Activated CD8-positive, alpha-beta memory T cell treated with anti-CD3 and anti-CD28 coated beads, Interleukin-2, amount 10 ng/mL, durations not matched to agents 7 days and 5 days (primary cell): Measurements from ENCODE around the gene SMARCB1. TPM values are rescaled to one million over a fixed set of nuclear protein-coding genes. Genes with fewer than 3 reads are reported as not detected.

Source experiments
- ATAC-seq: fragments of 150-1000 bp; cut with Tn5 transposase; one replicate; pipeline ENCODE4 v1.10.0; 2021; ENCODE audit warnings: moderate library complexity
- CTCF ChIA-PET: fragments of 350-600 bp; sonication (Branson Sonifier 250); formaldehyde crosslinking; loops from one replicate; lab custom pipeline; 2021; ENCODE audit warnings: antibody characterized with exemption; lab: Charles Lee
- DNase-seq: peaks from one replicate; pipeline ENCODE4 v3.0.0-alpha.2; 2020
- H3K27ac Mint-ChIP-seq: one replicate; pipeline ENCODE4 v1.8.0; 2021; ENCODE audit warnings: mild to moderate bottlenecking, mixed read lengths
- H3K27me3 Mint-ChIP-seq: one replicate; pipeline ENCODE4 v1.8.0; 2021; ENCODE audit warnings: mixed read lengths
- H3K36me3 Mint-ChIP-seq: one replicate; pipeline ENCODE4 v1.8.0; 2021; ENCODE audit warnings: mild to moderate bottlenecking, mixed read lengths
- H3K4me1 Mint-ChIP-seq: one replicate; pipeline ENCODE4 v1.8.0; 2021; ENCODE audit warnings: mixed read lengths
- H3K4me3 Mint-ChIP-seq: one replicate; pipeline ENCODE4 v1.8.0; 2021; ENCODE audit warnings: mild to moderate bottlenecking, moderate library complexity, mixed read lengths
- H3K9me3 Mint-ChIP-seq: one replicate; pipeline ENCODE4 v1.8.0; 2022; ENCODE audit warnings: low read depth, mixed read lengths
- total RNA-seq, 2 experiments: library from RNA; stranded (reverse); gene quantifications; one replicate each; pipeline ENCODE4 v1.2.3, GENCODE V29; 2021

Gene SMARCB1
- total RNA-seq, 2 experiments from 2014 or later: 117 to 137 TPM

GRCh38 chr22:23834793-23835483, 48.2 kb downstream of the SMARCB1 start:
- H3K4me1 Mint-ChIP-seq: peaks cover 21% of the 10 kb centered on the region
- no peak overlapping the region for H3K27ac Mint-ChIP-seq
- DNase-seq (no peak), ATAC-seq (no peak)
- H3K4me3 Mint-ChIP-seq: no peak overlapping the region
- peaks cover 11% of the 10 kb centered on the region for H3K36me3 Mint-ChIP-seq
- peaks cover 4% of the 10 kb centered on the region for H3K27me3 Mint-ChIP-seq
- CTCF ChIA-PET: interaction anchor here (1.0 to 1.6 kb wide), 3 partner anchors 11 to 64 kb away, joined by 3 to 4 read pairs (median 4); no protein-coding TSS in a partner anchor
- no peaks in the 10 kb centered on the region for H3K9me3 Mint-ChIP-seq

- H3K27ac Mint-ChIP-seq: peak overlapping the region; percentile 44
- CTCF ChIA-PET: interaction anchor here (1.4 to 3.3 kb wide), 3 partner anchors 13 to 65 kb away, joined by 4 to 15 read pairs (median 4); no protein-coding TSS in a partner anchor
- no peak for ATAC-seq
- peaks cover 7% of the 10 kb centered on the region for H3K36me3 Mint-ChIP-seq
- no peak for DNase-seq
- peaks cover 24% of the 10 kb centered on the region for H3K4me1 Mint-ChIP-seq
- no peak overlapping the region for H3K4me3 Mint-ChIP-seq
- H3K27me3 Mint-ChIP-seq: peaks cover 4% of the 10 kb centered on the region
- H3K9me3 Mint-ChIP-seq: no peaks in the 10 kb centered on the region
Measured at GRCh38 chr22:23835484-23836144, 48.8 kb downstream of the SMARCB1 start.

GRCh38 chr22:23836281-23836680, 49.5 kb downstream of the SMARCB1 start:
- no peak for DNase-seq
- peaks cover 3% of the 10 kb centered on the region for H3K36me3 Mint-ChIP-seq
- peaks cover 4% of the 10 kb centered on the region for H3K27me3 Mint-ChIP-seq
- no peak for ATAC-seq
- CTCF ChIA-PET: interaction anchor here (1.6 to 3.3 kb wide), 2 partner anchors 13 to 66 kb away, joined by 4 to 15 read pairs; no protein-coding TSS in a partner anchor
- no peak overlapping the region for H3K27ac Mint-ChIP-seq
- no peak overlapping the region for H3K4me3 Mint-ChIP-seq
- no peaks in the 10 kb centered on the region for H3K9me3 Mint-ChIP-seq
- peaks cover 24% of the 10 kb centered on the region for H3K4me1 Mint-ChIP-seq

GRCh38 chr22:23836692-23837495, 50.1 kb downstream of the SMARCB1 start:
- H3K27me3 Mint-ChIP-seq: peaks cover 4% of the 10 kb centered on the region
- H3K36me3 Mint-ChIP-seq: peaks cover 3% of the 10 kb centered on the region
- H3K9me3 Mint-ChIP-seq: no peaks in the 10 kb centered on the region
- H3K4me3 Mint-ChIP-seq: no peak overlapping the region
- CTCF ChIA-PET: interaction anchor here (1.5 to 3.3 kb wide), 2 partner anchors 12 to 66 kb away, joined by 3 to 15 read pairs; no protein-coding TSS in a partner anchor
- peaks cover 24% of the 10 kb centered on the region for H3K4me1 Mint-ChIP-seq
- DNase-seq (no peak), ATAC-seq (no peak)
- no peak overlapping the region for H3K27ac Mint-ChIP-seq

GRCh38 chr22:23837496-23837859, 50.7 kb downstream of the SMARCB1 start:
- DNase-seq (no peak), ATAC-seq (no peak)
- Mint-ChIP-seq H3K4me3 (peak overlapping the region; percentile 82), H3K36me3 (peaks cover 3% of the 10 kb centered on the region), H3K27me3 (peaks cover 4% of the 10 kb centered on the region), H3K27ac (no peak overlapping the region), H3K4me1 (peaks cover 24% of the 10 kb centered on the region), H3K9me3 (no peaks in the 10 kb centered on the region)
- CTCF ChIA-PET: interaction anchor here (0.9 to 3.3 kb wide), 3 partner anchors 12 to 66 kb away, joined by 3 to 15 read pairs (median 3); no protein-coding TSS in a partner anchor

- no peak for DNase-seq
- peaks cover 4% of the 10 kb centered on the region for H3K27me3 Mint-ChIP-seq
- peak overlapping the region; percentile 82 for H3K4me3 Mint-ChIP-seq
- no peak for ATAC-seq
- CTCF ChIA-PET: interaction anchor here (0.9 to 3.3 kb wide), 3 partner anchors 11 to 67 kb away, joined by 3 to 15 read pairs (median 3); no protein-coding TSS in a partner anchor
- peaks cover 24% of the 10 kb centered on the region for H3K4me1 Mint-ChIP-seq
- H3K36me3 Mint-ChIP-seq: peaks cover 3% of the 10 kb centered on the region
- H3K9me3 Mint-ChIP-seq: no peaks in the 10 kb centered on the region
- peak overlapping the region; percentile 85 for H3K27ac Mint-ChIP-seq
Measured at GRCh38 chr22:23837911-23838680, 51.3 kb downstream of the SMARCB1 start.

GRCh38 chr22:23838681-23839468, 52.1 kb downstream of the SMARCB1 start, which contains the start of gene DERL3:
Gene DERL3, minus strand, starts transcription at chr22:23839006. Its CDS starts 19 bp downstream, at chr22:23838987.
- DNase-seq (peak; percentile 99), ATAC-seq (peak; percentile 94)
- H3K36me3 Mint-ChIP-seq: peaks cover 3% of the 10 kb centered on the region
- peak within 1 kb of the TSS; percentile 89 for H3K27ac Mint-ChIP-seq
- CTCF ChIA-PET: interaction anchor here (3.3 kb wide), 1 partner anchor 10 kb away, joined by 15 read pairs; no protein-coding TSS in a partner anchor
- H3K27me3 Mint-ChIP-seq: peaks cover 4% of the 10 kb centered on the region
- peak within 1 kb of the TSS; percentile 82 for H3K4me3 Mint-ChIP-seq
- H3K4me1 Mint-ChIP-seq: peaks cover 26% of the 10 kb centered on the region
- no peaks in the 10 kb centered on the region for H3K9me3 Mint-ChIP-seq

GRCh38 chr22:23840026-23840425, 53.3 kb downstream of the SMARCB1 start:
- Mint-ChIP-seq H3K4me1 (peaks cover 34% of the 10 kb centered on the region), H3K27me3 (peaks cover 4% of the 10 kb centered on the region), H3K36me3 (peaks cover 3% of the 10 kb centered on the region), H3K4me3 (no peak overlapping the region), H3K9me3 (no peaks in the 10 kb centered on the region), H3K27ac (no peak overlapping the region)
- CTCF ChIA-PET: no interaction called here
- DNase-seq (no peak), ATAC-seq (no peak)

GRCh38 chr22:23841292-23841691, 54.5 kb downstream of the SMARCB1 start:
- no peak overlapping the region for H3K27ac Mint-ChIP-seq
- H3K27me3 Mint-ChIP-seq: peaks cover 4% of the 10 kb centered on the region
- CTCF ChIA-PET: no interaction called here
- H3K4me3 Mint-ChIP-seq: no peak overlapping the region
- peaks cover 1% of the 10 kb centered on the region for H3K36me3 Mint-ChIP-seq
- no peaks in the 10 kb centered on the region for H3K9me3 Mint-ChIP-seq
- ATAC-seq: no peak
- peaks cover 38% of the 10 kb centered on the region for H3K4me1 Mint-ChIP-seq
- no peak for DNase-seq

GRCh38 chr22:23841736-23842445, 55.1 kb downstream of the SMARCB1 start:
- Mint-ChIP-seq H3K36me3 (peaks cover 1% of the 10 kb centered on the region), H3K27ac (no peak overlapping the region), H3K27me3 (peaks cover 4% of the 10 kb centered on the region), H3K9me3 (no peaks in the 10 kb centered on the region), H3K4me3 (no peak overlapping the region), H3K4me1 (peaks cover 44% of the 10 kb centered on the region)
- DNase-seq (no peak), ATAC-seq (no peak)
- CTCF ChIA-PET: no interaction called here

- Mint-ChIP-seq H3K9me3 (no peaks in the 10 kb centered on the region), H3K27ac (no peak overlapping the region), H3K4me3 (no peak overlapping the region), H3K4me1 (peaks cover 40% of the 10 kb centered on the region), H3K27me3 (peaks cover 4% of the 10 kb centered on the region), H3K36me3 (peaks cover 1% of the 10 kb centered on the region)
- ATAC-seq (no peak), DNase-seq (no peak)
- CTCF ChIA-PET: interaction anchor here (1.1 to 5.0 kb wide), 3 partner anchors 9 to 67 kb away, joined by 3 to 30 read pairs (median 3); partner anchors contain the start of gene SLC2A11
Measured at GRCh38 chr22:23842599-23842998, 55.8 kb downstream of the SMARCB1 start.
